Measurements from ENCODE around the gene SPTLC3. TPM values are rescaled to one million over a fixed set of nuclear protein-coding genes. Genes with fewer than 3 reads are reported as not detected.
A peak's percentile ranks its signal among the peaks of the same experiment; 100 is the strongest.

Gene SPTLC3
- total and polyA plus RNA-seq, 2 of the 13 experiments (the other 11 are each of a cell fraction or from before 2014, with no cell fraction given) = 20.5 to 95.6 TPM

DNA sequence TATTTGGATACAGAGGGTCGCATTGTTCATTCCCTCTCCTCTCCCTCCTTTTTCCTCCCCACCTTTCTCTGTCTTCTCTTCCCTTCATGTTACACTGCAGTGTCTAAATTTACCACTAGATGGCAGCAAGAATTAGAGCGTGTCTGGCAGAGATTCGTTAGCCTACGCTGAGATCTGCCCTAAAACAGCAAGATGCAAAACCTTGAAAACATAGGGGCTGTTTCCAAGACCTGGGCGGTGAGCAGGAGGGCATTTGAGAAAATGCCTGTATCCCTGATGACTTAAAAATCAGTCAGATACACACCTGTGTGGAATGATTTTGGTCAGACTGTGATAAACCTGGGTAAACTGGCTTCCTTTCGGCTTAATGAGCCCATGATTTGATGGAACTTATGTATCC lies 110.8 kb downstream of the SPTLC3 start (continued):
- TF ChIP-seq, protein P1, sequence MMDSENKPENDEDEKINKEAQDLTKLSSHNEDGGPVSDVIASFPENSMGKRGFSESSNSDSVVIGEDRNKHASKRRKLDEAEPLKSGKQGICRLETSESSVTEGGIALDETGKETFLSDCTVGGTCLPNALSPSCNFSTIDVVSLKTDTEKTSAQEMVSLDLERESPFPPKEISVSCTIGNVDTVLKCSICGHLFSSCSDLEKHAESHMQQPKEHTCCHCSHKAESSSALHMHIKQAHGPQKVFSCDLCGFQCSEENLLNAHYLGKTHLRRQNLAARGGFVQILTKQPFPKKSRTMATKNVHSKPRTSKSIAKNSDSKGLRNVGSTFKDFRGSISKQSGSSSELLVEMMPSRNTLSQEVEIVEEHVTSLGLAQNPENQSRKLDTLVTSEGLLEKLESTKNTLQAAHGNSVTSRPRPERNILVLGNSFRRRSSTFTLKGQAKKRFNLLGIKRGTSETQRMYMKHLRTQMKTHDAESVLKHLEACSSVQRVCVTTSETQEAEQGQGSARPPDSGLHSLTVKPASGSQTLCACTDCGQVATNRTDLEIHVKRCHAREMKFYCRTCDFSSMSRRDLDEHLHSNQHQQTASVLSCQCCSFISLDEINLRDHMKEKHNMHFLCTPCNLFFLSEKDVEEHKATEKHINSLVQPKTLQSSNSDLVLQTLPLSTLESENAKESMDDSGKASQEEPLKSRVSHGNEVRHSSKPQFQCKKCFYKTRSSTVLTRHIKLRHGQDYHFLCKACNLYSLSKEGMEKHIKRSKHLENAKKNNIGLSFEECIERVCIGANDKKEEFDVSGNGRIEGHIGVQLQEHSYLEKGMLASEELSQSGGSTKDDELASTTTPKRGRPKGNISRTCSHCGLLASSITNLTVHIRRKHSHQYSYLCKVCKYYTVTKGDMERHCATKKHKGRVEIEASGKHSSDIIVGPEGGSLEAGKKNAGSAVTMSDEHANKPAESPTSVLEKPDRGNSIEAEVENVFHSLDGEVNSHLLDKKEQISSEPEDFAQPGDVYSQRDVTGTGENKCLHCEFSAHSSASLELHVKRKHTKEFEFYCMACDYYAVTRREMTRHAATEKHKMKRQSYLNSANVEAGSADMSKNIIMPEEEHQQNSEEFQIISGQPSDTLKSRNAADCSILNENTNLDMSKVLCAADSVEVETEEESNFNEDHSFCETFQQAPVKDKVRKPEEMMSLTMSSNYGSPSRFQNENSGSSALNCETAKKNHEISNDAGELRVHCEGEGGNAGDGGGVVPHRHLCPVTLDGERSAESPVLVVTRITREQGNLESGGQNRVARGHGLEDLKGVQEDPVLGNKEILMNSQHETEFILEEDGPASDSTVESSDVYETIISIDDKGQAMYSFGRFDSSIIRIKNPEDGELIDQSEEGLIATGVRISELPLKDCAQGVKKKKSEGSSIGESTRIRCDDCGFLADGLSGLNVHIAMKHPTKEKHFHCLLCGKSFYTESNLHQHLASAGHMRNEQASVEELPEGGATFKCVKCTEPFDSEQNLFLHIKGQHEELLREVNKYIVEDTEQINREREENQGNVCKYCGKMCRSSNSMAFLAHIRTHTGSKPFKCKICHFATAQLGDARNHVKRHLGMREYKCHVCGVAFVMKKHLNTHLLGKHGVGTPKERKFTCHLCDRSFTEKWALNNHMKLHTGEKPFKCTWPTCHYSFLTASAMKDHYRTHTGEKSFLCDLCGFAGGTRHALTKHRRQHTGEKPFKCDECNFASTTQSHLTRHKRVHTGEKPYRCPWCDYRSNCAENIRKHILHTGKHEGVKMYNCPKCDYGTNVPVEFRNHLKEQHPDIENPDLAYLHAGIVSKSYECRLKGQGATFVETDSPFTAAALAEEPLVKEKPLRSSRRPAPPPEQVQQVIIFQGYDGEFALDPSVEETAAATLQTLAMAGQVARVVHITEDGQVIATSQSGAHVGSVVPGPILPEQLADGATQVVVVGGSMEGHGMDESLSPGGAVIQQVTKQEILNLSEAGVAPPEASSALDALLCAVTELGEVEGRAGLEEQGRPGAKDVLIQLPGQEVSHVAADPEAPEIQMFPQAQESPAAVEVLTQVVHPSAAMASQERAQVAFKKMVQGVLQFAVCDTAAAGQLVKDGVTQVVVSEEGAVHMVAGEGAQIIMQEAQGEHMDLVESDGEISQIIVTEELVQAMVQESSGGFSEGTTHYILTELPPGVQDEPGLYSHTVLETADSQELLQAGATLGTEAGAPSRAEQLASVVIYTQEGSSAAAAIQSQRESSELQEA (CRISPR knock-in tag; IDR thresholded peaks at IDR 0.05; ENCODE audit: not compliant biosample characterization) = no peak
- TF ChIP-seq SOX5 (CRISPR knock-in tag; IDR thresholded peaks at IDR 0.05; ENCODE audit: borderline replicate concordance) = peak; percentile 59; the same call in 1 of the 2 replicates
- TF ChIP-seq, protein P2, sequence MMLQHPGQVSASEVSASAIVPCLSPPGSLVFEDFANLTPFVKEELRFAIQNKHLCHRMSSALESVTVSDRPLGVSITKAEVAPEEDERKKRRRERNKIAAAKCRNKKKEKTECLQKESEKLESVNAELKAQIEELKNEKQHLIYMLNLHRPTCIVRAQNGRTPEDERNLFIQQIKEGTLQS (CRISPR knock-in tag; IDR thresholded peaks at IDR 0.05) = no peak
- no peak for TF ChIP-seq STAT5B (CRISPR knock-in tag; IDR thresholded peaks at IDR 0.05)
- TF ChIP-seq FOSL2 (CRISPR knock-in tag; IDR thresholded peaks at IDR 0.05) = peak; percentile 33; the same call in 1 of the 2 replicates
- TF ChIP-seq, protein P3, sequence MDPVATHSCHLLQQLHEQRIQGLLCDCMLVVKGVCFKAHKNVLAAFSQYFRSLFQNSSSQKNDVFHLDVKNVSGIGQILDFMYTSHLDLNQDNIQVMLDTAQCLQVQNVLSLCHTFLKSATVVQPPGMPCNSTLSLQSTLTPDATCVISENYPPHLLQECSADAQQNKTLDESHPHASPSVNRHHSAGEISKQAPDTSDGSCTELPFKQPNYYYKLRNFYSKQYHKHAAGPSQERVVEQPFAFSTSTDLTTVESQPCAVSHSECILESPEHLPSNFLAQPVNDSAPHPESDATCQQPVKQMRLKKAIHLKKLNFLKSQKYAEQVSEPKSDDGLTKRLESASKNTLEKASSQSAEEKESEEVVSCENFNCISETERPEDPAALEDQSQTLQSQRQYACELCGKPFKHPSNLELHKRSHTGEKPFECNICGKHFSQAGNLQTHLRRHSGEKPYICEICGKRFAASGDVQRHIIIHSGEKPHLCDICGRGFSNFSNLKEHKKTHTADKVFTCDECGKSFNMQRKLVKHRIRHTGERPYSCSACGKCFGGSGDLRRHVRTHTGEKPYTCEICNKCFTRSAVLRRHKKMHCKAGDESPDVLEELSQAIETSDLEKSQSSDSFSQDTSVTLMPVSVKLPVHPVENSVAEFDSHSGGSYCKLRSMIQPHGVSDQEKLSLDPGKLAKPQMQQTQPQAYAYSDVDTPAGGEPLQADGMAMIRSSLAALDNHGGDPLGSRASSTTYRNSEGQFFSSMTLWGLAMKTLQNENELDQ (CRISPR knock-in tag; IDR thresholded peaks at IDR 0.05; ENCODE audit: borderline replicate concordance) = peak; percentile 76; the same call in 1 of the 2 replicates
- TF ChIP-seq, protein P4, sequence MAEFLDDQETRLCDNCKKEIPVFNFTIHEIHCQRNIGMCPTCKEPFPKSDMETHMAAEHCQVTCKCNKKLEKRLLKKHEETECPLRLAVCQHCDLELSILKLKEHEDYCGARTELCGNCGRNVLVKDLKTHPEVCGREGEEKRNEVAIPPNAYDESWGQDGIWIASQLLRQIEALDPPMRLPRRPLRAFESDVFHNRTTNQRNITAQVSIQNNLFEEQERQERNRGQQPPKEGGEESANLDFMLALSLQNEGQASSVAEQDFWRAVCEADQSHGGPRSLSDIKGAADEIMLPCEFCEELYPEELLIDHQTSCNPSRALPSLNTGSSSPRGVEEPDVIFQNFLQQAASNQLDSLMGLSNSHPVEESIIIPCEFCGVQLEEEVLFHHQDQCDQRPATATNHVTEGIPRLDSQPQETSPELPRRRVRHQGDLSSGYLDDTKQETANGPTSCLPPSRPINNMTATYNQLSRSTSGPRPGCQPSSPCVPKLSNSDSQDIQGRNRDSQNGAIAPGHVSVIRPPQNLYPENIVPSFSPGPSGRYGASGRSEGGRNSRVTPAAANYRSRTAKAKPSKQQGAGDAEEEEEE (CRISPR knock-in tag; IDR thresholded peaks at IDR 0.05; ENCODE audit: borderline replicate concordance) = no peak
- no peak for TF ChIP-seq SATB2 (CRISPR knock-in tag; IDR thresholded peaks at IDR 0.05)
- TF ChIP-seq ZNF235 (CRISPR knock-in tag; IDR thresholded peaks at IDR 0.05; ENCODE audit: borderline replicate concordance) = no peak
- TF ChIP-seq ZNF577 (CRISPR knock-in tag; IDR thresholded peaks at IDR 0.05; ENCODE audit: borderline replicate concordance, low read depth) = no peak
- TF ChIP-seq KAT8 (CRISPR knock-in tag; IDR thresholded peaks at IDR 0.05) = peak; percentile 60; the same call in 1 of the 2 replicates
- no peak for TF ChIP-seq EP300 (IDR thresholded peaks at IDR 0.05; ENCODE audit: low read depth in 2 of 2, low read length in 2 of 2)
- TF ChIP-seq EP300 (CRISPR knock-in tag; IDR thresholded peaks at IDR 0.05; ENCODE audit: borderline replicate concordance) = peak; percentile 29; the same call in 1 of the 2 replicates
- TF ChIP-seq, protein P5, sequence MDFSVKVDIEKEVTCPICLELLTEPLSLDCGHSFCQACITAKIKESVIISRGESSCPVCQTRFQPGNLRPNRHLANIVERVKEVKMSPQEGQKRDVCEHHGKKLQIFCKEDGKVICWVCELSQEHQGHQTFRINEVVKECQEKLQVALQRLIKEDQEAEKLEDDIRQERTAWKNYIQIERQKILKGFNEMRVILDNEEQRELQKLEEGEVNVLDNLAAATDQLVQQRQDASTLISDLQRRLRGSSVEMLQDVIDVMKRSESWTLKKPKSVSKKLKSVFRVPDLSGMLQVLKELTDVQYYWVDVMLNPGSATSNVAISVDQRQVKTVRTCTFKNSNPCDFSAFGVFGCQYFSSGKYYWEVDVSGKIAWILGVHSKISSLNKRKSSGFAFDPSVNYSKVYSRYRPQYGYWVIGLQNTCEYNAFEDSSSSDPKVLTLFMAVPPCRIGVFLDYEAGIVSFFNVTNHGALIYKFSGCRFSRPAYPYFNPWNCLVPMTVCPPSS (IDR thresholded peaks at IDR 0.05) = no peak
- TF ChIP-seq RXRA (CRISPR knock-in tag; IDR thresholded peaks at IDR 0.05) = no peak
- TF ChIP-seq KDM2A (CRISPR knock-in tag; IDR thresholded peaks at IDR 0.05; ENCODE audit: borderline replicate concordance, low read depth) = 0 out of 2 replicates have a peak, but pooled peaks have one; percentile 37
